ENCODE data around the gene NELL1.

Gene NELL1

DNA sequence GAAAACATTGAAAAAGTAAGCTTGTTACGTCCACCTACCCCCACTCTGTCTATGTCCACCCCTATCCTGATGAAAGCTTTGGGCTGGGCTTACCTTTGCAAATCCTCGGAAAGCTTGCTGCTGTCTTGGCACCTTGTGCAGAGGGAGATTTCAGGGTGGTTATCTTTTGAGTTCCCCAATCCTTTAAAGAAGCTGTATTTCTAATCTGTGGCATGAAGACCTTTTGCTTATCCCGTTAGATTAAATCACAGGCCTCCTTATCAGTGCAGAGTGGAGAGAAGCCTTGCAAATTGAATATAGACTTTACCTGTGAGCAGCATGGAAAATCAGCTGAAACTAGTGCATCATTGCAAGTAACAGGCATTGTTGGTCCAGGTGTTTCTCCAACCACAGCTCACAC is 942.9 kb downstream of the NELL1 start:
- no peak for DNase-seq

- no peak for DNase-seq
Observed at GRCh38 chr11:21614961-21615360, 945.6 kb downstream of the NELL1 start.

- no peak for DNase-seq
Observed at GRCh38 chr11:21615955-21616371, 946.6 kb downstream of the NELL1 start.

DNA sequence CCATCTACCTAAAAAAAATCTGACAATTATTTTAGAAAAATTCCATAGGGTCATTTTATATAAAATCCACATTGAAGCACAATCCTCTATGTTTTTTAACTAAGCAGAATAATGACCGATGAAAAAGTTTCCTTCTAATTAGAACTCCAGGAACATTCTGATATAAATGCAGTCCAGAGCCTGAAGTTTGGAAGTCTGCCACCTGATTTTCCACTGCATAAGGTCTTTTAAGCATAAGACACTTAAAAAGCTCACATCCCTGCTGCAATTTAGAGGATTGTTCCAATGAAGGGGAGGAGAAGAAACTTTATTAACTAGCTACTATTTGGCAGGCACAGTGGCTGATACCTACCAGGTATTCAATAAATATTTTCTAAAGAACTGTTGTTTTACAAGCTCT is 953.2 kb downstream of the NELL1 start:
- DNase-seq: no peak

- DNase-seq: no peak
Observed at GRCh38 chr11:21622995-21623394, 953.6 kb downstream of the NELL1 start.

All from fibroblast of upper back skin (primary cell).